EL (cell line): ENCODE data around the gene AGGF1.
"Not testable (repeated sequence)": the region's sequence is repeated elsewhere in the genome, so short reads cannot be mapped to it uniquely, and the experiment has no call there.

Experiments
- DNase-seq: peaks from one replicate; pipeline ENCODE4 v3.0.0-alpha.2; 2016

AGGF1 gene, protein sequence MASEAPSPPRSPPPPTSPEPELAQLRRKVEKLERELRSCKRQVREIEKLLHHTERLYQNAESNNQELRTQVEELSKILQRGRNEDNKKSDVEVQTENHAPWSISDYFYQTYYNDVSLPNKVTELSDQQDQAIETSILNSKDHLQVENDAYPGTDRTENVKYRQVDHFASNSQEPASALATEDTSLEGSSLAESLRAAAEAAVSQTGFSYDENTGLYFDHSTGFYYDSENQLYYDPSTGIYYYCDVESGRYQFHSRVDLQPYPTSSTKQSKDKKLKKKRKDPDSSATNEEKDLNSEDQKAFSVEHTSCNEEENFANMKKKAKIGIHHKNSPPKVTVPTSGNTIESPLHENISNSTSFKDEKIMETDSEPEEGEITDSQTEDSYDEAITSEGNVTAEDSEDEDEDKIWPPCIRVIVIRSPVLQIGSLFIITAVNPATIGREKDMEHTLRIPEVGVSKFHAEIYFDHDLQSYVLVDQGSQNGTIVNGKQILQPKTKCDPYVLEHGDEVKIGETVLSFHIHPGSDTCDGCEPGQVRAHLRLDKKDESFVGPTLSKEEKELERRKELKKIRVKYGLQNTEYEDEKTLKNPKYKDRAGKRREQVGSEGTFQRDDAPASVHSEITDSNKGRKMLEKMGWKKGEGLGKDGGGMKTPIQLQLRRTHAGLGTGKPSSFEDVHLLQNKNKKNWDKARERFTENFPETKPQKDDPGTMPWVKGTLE

DNA sequence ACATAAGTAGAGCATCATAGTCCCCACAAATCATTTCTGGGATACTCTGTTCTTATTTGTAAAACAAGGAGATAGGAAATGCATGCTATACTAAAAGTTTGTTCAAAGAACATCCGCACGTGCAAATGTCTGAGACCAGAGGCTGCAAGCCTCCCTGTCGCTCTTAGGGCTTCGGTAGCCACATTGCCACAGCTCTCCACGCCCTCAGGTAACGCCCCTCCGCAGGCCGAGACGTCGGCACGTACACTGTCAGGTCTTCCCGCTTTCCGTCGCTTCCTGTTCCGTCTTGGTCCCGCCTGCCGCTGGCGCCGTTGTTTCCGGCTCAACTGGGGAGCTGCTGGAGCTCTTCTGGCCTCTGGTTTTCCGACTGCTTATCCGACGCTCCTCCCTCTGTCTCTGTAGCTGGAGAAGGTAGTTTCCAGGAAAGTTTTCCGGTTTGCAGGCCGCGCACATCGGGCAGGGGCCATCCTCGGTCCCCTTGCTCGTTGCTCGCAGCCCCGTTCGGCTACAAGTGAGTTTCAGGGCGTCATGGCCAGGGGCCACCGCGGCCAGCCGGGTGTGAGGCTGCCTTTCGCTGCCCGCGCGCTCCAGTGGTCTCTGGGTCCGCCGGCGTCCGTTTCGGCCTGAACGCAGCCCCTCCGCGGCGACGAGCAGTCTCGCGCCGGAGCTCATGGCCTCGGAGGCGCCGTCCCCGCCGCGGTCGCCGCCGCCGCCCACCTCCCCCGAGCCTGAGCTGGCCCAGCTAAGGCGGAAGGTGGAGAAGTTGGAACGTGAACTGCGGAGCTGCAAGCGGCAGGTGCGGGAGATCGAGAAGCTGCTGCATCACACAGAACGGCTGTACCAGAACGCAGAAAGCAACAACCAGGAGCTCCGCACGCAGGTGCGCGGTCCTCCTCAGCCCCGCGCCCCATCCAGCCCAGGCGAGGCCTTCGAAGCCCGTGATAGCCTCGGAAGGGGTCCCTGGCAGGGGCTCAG is at the start of gene AGGF1:
Gene AGGF1 (plus strand): TSS at position 308 of the 975 bp plus-strand sequence. CDS start 363 bp downstream, at position 671.
- peak; percentile 95 for DNase-seq

- DNase-seq: no peak
These were observed 49.6 kb upstream of the AGGF1 start for GRCh38 chr5:76980518-76981144.

GRCh38 chr5:76982450-76982849 is 47.8 kb upstream of the AGGF1 start:
- DNase-seq: no peak

DNA sequence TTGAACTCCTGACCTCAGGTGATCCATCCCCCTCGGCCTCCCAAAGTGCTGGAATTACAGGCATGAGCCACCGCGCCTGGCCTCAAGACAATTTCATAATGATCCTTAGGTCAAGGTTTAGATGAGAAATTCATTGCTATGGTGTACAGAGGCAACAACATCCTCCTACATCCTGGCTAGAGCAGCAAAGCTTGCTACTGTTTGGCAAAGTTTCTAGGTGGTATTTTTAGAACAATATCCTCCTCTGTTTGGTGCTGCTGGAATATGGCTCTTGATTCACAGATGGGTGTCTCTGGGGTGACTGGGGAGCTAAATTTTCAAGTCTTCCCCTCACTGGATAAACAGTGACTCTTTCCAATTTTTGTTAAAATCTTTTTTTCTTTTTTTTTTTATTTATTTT is 46.7 kb upstream of the AGGF1 start:
- DNase-seq: no peak

DNA sequence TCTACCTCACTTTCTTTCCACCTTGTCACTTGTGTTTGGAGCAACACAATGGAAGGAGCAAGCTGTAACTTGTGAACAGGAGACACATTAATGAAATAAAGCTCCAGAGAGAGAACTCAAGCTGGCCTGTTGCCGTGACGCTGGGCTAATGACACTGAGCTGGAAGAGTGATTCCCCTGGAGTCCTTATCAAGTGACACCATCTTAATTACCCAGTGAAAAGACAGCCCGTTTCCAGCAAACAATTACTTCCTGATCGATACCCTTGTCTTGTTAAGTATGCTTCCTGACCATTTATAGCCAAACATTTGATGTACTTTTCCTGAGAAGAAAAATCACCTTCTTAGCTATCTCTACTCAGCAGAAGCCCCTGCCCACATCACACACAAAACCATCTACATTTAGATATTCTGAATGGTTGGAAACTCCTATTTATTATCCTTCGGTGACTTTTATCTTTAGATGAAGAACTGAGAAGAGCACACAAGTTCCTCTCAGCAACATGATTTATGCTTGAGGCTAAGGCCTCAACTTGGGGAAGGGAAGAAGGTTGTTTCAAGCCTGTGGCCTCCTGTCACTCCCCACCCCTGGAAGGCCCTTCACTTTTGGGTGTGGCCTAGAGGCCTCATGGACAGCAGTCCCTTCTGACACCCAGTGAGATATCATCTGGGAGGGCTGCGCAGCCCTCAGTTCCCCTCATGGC is 43.2 kb upstream of the AGGF1 start:
- no peak for DNase-seq

- no peak for DNase-seq
These were observed 39.2 kb upstream of the AGGF1 start for GRCh38 chr5:76990899-76991459.

DNA sequence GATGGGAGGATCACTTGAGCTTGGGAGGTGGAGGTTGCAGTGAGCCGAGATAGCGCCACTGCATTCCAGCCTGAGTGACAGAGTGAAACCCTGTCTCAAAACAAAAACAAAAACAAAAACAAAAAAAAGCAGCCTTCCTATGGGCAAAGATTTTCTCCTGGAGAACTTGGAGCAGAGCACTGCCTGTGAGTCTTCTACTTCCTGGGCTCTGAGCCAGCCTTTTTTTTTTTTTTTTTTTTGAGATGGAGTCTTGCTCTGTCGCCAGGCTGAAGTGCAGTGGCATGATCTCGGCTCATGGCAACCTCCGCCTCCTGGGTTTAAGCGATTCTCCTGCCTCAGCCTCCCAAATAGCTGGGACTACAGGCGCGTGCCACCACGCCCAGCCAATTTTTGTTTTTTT is 36.8 kb upstream of the AGGF1 start:
- DNase-seq: not testable (repeated sequence)

GRCh38 chr5:76994337-76994736 is 35.9 kb upstream of the AGGF1 start:
- DNase-seq: no peak

DNA sequence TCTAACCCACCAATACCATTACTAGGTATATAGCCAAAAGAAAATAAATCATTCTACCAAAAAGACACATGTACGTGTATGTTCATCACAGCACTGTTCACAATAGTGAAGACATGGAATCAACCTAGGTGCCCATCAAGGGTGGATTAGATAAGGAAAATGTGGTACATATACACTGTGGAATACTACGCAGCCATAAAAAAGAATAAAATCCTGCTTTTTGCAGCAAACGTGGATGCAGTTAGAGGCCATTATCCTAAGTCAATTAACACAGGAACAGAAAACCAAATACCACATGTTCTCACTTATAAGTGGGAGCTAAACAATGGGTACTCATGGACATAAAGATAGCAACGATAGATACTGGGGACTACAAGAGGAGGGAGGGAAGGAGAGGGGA is 32.0 kb upstream of the AGGF1 start:
- DNase-seq: not testable (repeated sequence)

- peak; percentile 93 for DNase-seq
These were observed 30.8 kb upstream of the AGGF1 start for GRCh38 chr5:76999451-76999850.

- DNase-seq: no peak
These were observed 27.0 kb upstream of the AGGF1 start for GRCh38 chr5:77003246-77003645.

DNA sequence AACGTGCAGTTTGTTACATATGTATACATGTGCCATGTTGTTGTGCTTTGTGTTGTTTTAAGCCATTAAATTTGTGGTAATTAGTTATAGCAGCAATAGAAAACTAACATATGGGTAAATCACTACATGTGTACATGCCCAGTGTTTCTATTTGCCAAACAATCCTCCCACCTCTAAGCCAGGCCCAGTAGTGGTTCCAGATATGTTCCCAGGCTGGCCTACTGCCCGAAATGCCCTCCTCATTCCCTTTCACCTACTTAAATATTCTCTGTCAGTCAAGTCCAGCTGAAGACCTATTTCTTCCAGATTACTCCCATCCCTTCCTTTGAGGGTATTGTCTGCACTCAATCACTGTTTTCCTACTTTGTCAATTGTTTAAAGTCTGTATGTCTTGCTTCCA is 24.1 kb upstream of the AGGF1 start:
- no peak for DNase-seq

DNA sequence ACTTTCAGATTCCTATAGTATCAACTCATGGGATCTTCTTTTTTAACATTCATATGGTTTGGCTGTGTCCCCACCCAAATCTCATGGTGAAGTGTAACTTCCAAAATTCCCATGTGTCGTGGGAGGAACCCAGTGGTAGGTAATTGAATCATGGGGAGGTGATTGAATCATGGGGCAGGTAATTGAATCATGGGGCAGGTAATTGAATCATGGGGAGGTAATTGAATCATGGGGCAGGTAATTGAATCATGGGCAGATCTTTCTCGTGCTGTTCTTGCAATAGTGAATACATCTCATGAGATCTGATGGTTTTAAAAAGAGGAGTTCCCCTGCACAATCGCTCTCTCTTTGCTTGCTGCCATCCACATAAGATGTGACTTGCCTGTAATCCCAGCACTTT is 21.8 kb upstream of the AGGF1 start:
- DNase-seq: no peak

DNA sequence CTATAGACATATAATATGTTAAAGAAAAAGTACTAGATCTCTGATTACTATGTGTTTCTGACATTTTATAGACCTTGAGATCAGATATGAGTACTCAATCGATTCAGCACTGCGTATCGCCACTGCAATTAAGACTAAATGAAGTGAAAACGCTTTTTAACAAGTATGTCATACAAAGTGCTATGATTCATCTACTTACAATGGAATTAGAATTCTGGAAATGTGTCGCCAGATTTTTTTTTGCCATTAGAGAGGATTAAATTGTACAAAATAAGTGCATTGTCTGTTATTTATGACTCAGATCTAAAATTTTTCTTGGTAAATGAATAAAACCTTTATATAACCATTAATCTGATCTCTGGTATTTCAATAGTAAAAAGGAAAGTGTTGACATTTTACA is 20.0 kb upstream of the AGGF1 start:
- no peak for DNase-seq

DNA sequence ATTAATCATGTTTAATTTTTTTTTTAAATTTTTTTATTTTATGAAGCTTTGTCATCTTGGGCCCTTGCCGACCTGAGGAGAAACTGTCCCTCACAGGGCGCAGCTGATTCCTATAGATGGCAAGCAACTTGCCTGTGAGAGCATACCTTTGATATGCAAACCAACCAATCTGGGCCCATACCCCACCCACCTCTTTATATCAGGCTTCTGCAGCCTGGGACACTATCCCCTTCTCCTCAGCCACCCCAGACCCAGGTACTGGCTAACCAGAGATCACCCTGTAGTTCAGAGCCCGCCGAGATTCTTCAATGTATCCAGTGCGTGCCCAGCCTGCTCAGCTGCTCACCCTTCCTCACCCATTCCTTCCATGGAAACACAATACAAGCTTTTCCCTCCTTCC is 18.7 kb upstream of the AGGF1 start:
- DNase-seq: no peak

- no peak for DNase-seq
These were observed 17.6 kb upstream of the AGGF1 start for GRCh38 chr5:77012601-77013000.

DNA sequence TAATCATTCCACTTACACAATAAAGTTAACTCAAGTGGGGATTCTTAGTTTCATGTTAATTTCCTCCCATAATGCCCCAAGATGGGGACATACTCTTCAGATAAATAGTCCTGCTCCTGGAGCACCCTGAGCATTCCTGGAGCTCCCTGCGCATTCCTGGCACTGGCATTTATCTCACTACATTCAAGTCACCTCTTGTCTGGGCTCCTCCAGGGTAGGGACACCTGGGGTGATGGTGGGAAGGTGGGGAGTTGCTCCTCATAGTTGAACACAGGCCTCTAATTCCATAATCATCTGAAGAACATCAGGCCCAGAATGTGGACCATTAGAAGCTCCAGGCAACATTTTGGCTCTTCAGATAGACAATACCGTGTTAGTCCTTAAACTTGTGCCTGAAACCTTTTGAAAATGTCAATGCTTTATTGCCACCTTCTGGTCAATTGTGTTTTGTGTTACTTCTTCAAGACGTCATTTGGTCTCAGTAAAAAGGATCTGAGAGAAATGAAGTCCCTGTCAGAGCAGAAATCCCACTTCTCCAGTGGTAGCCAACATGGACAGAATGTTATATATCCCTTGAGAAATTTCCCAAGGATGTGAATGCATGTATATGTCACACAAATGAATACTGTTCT is 14.2 kb upstream of the AGGF1 start:
- DNase-seq: peak; percentile 62

- DNase-seq: no peak
These were observed 13.2 kb upstream of the AGGF1 start for GRCh38 chr5:77016962-77017361.

DNA sequence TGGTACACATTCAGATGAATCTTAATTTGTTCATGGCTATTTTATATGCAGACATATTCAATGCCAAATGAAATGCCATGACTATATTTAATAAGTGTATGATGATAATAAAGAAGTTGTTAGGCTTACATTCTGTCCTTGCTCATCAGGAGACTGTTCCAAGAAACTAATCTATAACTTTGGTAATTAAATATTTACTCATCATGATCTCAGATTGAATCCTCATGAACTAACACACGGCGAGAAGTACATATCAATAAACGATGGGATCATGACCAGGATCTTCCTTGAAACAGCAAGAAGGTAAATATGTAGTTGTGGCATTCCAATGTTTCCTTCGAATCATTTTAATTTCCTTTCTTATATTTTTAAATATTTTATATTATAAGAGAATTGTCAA is 12.5 kb upstream of the AGGF1 start:
- DNase-seq: no peak

DNA sequence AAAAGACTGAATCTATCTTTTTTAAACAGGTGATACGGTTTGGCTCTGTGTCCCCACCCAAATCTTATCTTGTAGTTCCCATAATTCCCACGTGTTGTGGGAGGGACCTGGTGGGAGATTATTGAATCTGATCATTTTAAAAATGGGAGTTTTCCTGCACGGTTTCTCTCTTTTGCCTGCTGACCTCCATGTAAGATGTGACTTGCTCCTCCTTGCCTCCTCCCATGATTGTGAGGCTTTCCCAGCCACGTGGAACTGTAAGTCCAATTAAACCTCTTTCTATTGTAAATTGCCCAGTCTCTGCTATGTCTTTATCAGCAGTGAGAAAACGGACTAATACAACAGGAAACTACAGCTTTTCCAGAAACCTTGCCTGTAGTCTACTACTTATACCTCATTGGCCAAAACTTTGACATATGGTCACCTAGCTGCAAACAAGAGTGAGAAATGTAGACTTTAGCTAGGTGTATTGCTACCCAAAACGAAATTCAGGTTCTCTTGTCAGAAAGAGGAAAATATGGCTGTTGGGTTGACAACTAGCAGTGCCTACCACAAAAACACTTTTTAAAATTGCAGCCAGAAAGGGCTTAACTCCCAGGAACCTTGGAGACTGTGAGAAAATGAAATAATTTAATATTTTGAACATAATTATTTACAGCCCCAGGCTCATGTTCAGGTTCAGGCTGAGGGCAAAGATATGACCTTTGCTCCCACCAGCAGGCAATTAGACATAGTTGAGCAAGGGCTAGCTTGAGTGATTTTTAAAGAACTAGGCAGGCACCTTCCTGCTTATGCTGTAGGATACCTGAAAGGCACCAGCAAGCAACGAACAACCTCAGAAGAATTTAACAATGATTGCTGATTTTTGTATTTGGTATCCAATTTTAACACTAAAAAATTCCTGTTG is 7.4 kb upstream of the AGGF1 start:
- DNase-seq: no peak
